SK-N-MC (cell line): ENCODE measurements around the gene PRKN.

Experiments
- EZH2 ChIP-seq: fragments of 200-600 bp; sonication (generic); IDR thresholded peaks from one replicate; pipeline ENCODE4 v1.6.1; 2017; ENCODE audit warnings: antibody characterized with exemption
- POLR2AphosphoS5 ChIP-seq: IDR thresholded peaks from 2 replicates; pipeline ENCODE4 v1.6.1; 2012; ENCODE audit warnings: mild to moderate bottlenecking, low read depth, low read length, borderline replicate concordance

- TF ChIP-seq EZH2 (no peak), POLR2AphosphoS5 (no peak)
These were observed 1380.4 kb downstream of the PRKN start for GRCh38 chr6:161347125-161347524.
